Loucy (cell line): ENCODE measurements around the gene KCNT2.

Experiments
- EZH2phosphoT487 ChIP-seq: fragments of 200-600 bp; IDR thresholded peaks from 2 replicates; pipeline ENCODE4 v1.6.1; 2018; ENCODE audit warnings: antibody characterized with exemption, mild to moderate bottlenecking, moderate library complexity, borderline replicate concordance
- TF ChIP-seq, protein P1 (sequence below): fragments of 200-600 bp; sonication (generic); conservative IDR thresholded peaks from 2 replicates; pipeline ENCODE4 v1.5.1; 2014; ENCODE audit warnings: mild to moderate bottlenecking, antibody characterized with exemption, low read length

DNA sequence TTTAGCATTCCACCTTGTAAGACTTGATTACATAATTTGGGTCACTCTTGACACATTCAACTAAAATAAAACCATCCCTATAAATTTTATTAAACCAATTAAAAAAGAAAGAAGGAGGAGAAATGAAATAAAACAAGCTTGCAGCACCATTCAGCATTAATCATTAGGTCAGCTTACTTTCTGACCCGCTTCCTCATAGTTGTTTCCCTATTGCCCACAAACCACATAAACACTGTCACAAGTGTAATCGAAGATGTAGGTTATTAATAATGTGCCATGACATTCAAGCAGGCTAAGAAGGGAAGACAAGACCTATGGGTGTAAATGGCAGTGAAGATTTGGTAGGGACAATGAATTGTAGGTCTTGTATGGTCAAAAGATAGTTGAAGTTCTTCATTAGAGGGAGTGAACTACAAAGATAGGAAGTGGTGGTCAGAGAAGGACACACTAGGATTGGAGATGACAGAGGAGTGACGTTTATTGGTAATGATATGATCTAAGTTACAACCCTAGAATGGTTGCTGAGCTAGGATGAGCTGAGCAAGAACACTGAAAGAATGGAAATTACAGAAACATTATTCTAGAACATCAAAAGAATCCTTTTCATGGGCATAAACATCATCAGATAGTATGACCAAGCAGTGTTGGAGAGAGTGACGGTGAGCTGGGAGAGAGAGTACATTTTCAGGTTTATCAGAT lies 231.5 kb downstream of the KCNT2 start:
- TF ChIP-seq, protein P1, sequence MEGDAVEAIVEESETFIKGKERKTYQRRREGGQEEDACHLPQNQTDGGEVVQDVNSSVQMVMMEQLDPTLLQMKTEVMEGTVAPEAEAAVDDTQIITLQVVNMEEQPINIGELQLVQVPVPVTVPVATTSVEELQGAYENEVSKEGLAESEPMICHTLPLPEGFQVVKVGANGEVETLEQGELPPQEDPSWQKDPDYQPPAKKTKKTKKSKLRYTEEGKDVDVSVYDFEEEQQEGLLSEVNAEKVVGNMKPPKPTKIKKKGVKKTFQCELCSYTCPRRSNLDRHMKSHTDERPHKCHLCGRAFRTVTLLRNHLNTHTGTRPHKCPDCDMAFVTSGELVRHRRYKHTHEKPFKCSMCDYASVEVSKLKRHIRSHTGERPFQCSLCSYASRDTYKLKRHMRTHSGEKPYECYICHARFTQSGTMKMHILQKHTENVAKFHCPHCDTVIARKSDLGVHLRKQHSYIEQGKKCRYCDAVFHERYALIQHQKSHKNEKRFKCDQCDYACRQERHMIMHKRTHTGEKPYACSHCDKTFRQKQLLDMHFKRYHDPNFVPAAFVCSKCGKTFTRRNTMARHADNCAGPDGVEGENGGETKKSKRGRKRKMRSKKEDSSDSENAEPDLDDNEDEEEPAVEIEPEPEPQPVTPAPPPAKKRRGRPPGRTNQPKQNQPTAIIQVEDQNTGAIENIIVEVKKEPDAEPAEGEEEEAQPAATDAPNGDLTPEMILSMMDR: no peak
- TF ChIP-seq EZH2phosphoT487: no peak
